Stomach (tissue), 4 donors: Measurements from ENCODE around the gene CDC42BPG.

ENCODE experiments used
- POLR2A ChIP-seq, 4 donors: fragments of 450-650 bp; IDR thresholded peaks; one replicate each; pipeline ENCODE4 v1.6.1; 2016; ENCODE audit warnings: antibody characterized with exemption in 4 of 4, control low read depth in 2 of 4, mild to moderate bottlenecking in 1 of 4, moderate library complexity in 1 of 4
- TF ChIP-seq, protein P1 (sequence below), 7 experiments: fragments of 450-650 bp in 4 of 7; fragments of 200-600 bp in 3 of 7; sonication (generic) in 3 of 7; IDR thresholded peaks; one replicate each; pipeline ENCODE4 v1.5.1; 2016 to 2019; ENCODE audit warnings: antibody characterized with exemption in 7 of 7, control low read depth in 2 of 7, mild to moderate bottlenecking in 1 of 7

DNA sequence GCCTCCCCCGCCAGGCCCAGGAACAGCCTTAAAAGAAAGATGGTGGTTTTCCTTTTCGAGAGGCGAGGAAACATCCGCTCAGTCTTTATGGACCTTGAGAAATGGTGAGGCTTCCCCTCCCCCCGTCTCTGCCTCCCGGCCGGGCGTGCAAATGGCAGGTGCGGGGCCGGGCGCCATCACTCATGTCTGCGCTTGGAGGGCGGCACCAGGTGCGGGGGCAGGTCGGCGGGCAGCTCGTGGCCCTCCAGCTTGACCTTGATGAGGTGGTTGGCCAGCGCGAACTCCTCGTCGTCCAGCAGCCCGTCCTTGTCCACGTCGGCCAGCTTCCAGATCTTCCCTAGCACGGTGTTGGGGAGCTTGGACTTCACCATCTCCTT lies 9.7 kb upstream of the CDC42BPG start:
- TF ChIP-seq, protein P1, sequence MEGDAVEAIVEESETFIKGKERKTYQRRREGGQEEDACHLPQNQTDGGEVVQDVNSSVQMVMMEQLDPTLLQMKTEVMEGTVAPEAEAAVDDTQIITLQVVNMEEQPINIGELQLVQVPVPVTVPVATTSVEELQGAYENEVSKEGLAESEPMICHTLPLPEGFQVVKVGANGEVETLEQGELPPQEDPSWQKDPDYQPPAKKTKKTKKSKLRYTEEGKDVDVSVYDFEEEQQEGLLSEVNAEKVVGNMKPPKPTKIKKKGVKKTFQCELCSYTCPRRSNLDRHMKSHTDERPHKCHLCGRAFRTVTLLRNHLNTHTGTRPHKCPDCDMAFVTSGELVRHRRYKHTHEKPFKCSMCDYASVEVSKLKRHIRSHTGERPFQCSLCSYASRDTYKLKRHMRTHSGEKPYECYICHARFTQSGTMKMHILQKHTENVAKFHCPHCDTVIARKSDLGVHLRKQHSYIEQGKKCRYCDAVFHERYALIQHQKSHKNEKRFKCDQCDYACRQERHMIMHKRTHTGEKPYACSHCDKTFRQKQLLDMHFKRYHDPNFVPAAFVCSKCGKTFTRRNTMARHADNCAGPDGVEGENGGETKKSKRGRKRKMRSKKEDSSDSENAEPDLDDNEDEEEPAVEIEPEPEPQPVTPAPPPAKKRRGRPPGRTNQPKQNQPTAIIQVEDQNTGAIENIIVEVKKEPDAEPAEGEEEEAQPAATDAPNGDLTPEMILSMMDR (IDR thresholded peaks at IDR 0.05) = no peak
- TF ChIP-seq POLR2A (IDR thresholded peaks at IDR 0.05) = no peak
